Testis (tissue), 5 donors: ENCODE data around the gene C19orf25. TPM values are rescaled to one million over a fixed set of nuclear protein-coding genes. Genes with fewer than 3 reads are reported as not detected.

Source experiments
- DNase-seq: peaks from one replicate; pipeline ENCODE4 v3.0.0-alpha.2; 2019
- H3K27ac ChIP-seq, 2 donors: fragments of 200-600 bp; sonication (generic); one replicate each; pipeline ENCODE4 v1.5.1; 2019
- H3K27me3 ChIP-seq: fragments of 200-600 bp; sonication (generic); one replicate; pipeline ENCODE4 v1.5.1; 2019
- H3K36me3 ChIP-seq: fragments of 200-600 bp; sonication (generic); one replicate; pipeline ENCODE4 v1.5.1; 2017; ENCODE audit warnings: low read depth; ENCODE audit errors: missing control alignments
- H3K4me1 ChIP-seq: fragments of 200-600 bp; sonication (generic); one replicate; pipeline ENCODE4 v1.5.1; 2019
- H3K4me3 ChIP-seq, 2 donors: fragments of 200-600 bp; sonication (generic); one replicate each; pipeline ENCODE4 v1.5.1; 2017 to 2019
- H3K9me3 ChIP-seq: fragments of 200-600 bp; sonication (generic); one replicate; pipeline ENCODE4 v1.5.1; 2017
- CTCF ChIP-seq, 3 experiments: fragments of 450-650 bp in 2 of 3; fragments of 200-600 bp in 1 of 3; sonication (generic) in 1 of 3; IDR thresholded peaks; one replicate each; pipeline ENCODE4 v1.5.1; 2016 to 2019; ENCODE audit warnings: antibody characterized with exemption in 3 of 3, mild to moderate bottlenecking in 2 of 3, moderate library complexity in 1 of 3
- POLR2A ChIP-seq: fragments of 450-650 bp; IDR thresholded peaks from one replicate; pipeline ENCODE4 v1.6.1; 2017; ENCODE audit warnings: antibody characterized with exemption, mild to moderate bottlenecking, moderate library complexity
- WGBS, 2 donors: methylation state at CpG; one replicate each; pipeline ENCODE4 v1.1.5; 2018; 5-methylcytosine and 5-hydroxymethylcytosine counted together
- intact Hi-C: fragments of 100-400 bp; cut with DNase I; formaldehyde crosslinking; loops from one replicate; pipeline ENCODE4 v1.15.1; 2023; ENCODE audit warnings: low total_unique reads
- long read RNA-seq, 2 donors: transcript quantifications; one replicate each; lab custom pipeline, GENCODE V29; 2026
- polyA plus RNA-seq: library from polyadenylated mRNA; stranded (reverse); fragments of 350-450 nt; fragmentation: Illumina TruSeq; extraction: RNeasy Lipid Tissue Mini Kit (QIAGEN cat#74804); gene quantifications from one replicate; pipeline ENCODE4 v1.2.3, GENCODE V29; 2014; ENCODE audit warnings: low read depth, low replicate concordance; ENCODE audit not compliant: insufficient read depth
- total RNA-seq, 2 donors: library from RNA; depleted of rRNA; stranded (reverse); fragments of >200 nt; gene quantifications; one replicate each; pipeline ENCODE4 v1.2.3, GENCODE V29; 2016

C19orf25 gene
- total RNA-seq (10 to 100 TPM; 55.4 to 72.5 TPM), polyA plus RNA-seq (39.3 TPM)
- long read RNA-seq, donor 1, transcript C19orf25-203 (3 exons, 1,837 nt) = major isoform, 13 of 18 reads
- long read RNA-seq, donor 1, partial matches to known transcripts = 0 of 18 reads
- long read RNA-seq, donor 1, other reads (novel, unspliced or antisense) = 0 of 18 reads
- long read RNA-seq, donor 2, partial matches to known transcripts = 0 of 8 reads
- long read RNA-seq, donor 2, other reads (novel, unspliced or antisense) = 0 of 8 reads

- no peak for TF ChIP-seq CTCF (IDR thresholded peaks at IDR 0.05)
- TF ChIP-seq POLR2A = no peak
- 1 to 2% methylated on average over 4 to 71 of the region's 71 CpGs for WGBS, 2 donors
- H3K27ac ChIP-seq = peak within 1 kb of the TSS; percentile 61 to 62
- intact Hi-C loops = no loop called here
- no peaks in the 10 kb centered on the region for H3K27me3 ChIP-seq
- peak within 1 kb of the TSS; percentile 89 to 98 for H3K4me3 ChIP-seq
- DNase-seq = peak; percentile 97
- peaks cover 14% of the 10 kb centered on the region for H3K4me1 ChIP-seq
- no peaks in the 10 kb centered on the region for H3K9me3 ChIP-seq
- no peaks in the 10 kb centered on the region for H3K36me3 ChIP-seq
Observed at GRCh38 chr19:1478934-1479707, at the start of gene C19orf25. Gene C19orf25, minus strand, starts transcription at chr19:1479215. Its CDS starts 312 bp downstream, at chr19:1478903.

DNA sequence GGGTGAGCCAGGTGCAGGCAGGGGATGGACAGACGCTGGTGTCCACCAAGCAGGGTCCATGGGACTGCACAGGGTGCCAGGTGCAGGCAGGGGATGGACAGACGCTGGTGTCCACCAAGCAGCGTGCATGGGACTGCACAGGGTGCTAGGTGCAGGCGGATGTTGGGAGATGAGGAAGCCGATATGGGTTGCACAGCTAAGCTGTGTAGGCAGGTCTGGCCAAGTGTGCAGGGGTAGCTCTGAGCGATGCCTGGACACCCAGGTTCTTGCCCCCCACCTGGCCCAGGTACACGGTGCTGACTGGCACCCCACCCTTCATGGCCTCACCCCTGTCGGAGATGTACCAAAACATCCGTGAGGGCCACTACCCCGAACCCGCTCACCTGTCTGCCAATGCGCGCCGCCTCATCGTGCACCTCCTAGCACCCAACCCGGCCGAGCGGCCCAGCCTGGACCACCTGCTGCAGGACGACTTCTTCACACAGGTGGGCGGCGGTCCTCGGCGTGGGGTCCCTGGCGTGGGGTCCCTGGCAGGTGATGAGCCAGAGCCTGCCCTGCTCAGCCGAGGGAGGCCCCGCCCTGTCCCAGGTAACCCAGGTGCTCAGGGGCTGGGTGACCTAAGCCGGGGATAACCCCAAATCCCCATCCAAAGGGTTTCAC is 48.8 kb upstream of the C19orf25 start:
- WGBS, 2 donors = 53 to 89% methylated on average over 7 to 27 of the region's 27 CpGs
- TF ChIP-seq POLR2A (no peak), CTCF (IDR thresholded peaks at IDR 0.05) (no peak)
- H3K36me3 ChIP-seq = no peaks in the 10 kb centered on the region
- DNase-seq = no peak
- no peak overlapping the region for H3K27ac ChIP-seq
- no peaks in the 10 kb centered on the region for H3K27me3 ChIP-seq
- no peaks in the 10 kb centered on the region for H3K9me3 ChIP-seq
- no peaks in the 10 kb centered on the region for H3K4me1 ChIP-seq
- H3K4me3 ChIP-seq = no peak overlapping the region
- intact Hi-C loops = no loop called here

GRCh38 chr19:1526979-1527649 is 48.1 kb upstream of the C19orf25 start:
- 88 to 91% methylated on average over 18 of the region's 18 CpGs for WGBS, 2 donors
- H3K27me3 ChIP-seq = no peaks in the 10 kb centered on the region
- intact Hi-C loops = no loop called here

More at GRCh38 chr19:1526979-1527649, 48.1 kb upstream of the C19orf25 start:
- Histone ChIP-seq H3K36me3 (no peaks in the 10 kb centered on the region), H3K9me3 (no peaks in the 10 kb centered on the region), H3K4me3 (no peak overlapping the region), H3K27ac (no peak overlapping the region), H3K4me1 (peaks cover 6% of the 10 kb centered on the region)
- DNase-seq = no peak
- TF ChIP-seq CTCF (IDR thresholded peaks at IDR 0.05) (no peak), POLR2A (no peak)
